Astrocyte of the cerebellum (primary cell): Measurements from ENCODE around the gene CHST13.

Experiments used
- DNase-seq: peaks from one replicate; pipeline ENCODE4 v3.0.0-alpha.2; 2011; ENCODE audit warnings: low read depth
- H3K4me3 ChIP-seq: 2 replicates; pipeline ENCODE4 v1.5.1; 2011; ENCODE audit warnings: mild to moderate bottlenecking, low read depth, low read length, moderate library complexity
- in situ Hi-C: cut with HindIII; loops from 2 replicates; pipeline ENCODE4 v1.10.0; 2017; ENCODE audit warnings: low sequenced_read_pairs
- TF ChIP-seq, protein P1 (sequence below): IDR thresholded peaks from 2 replicates; pipeline ENCODE4 v1.5.1; 2012; ENCODE audit warnings: low read length, low read depth, moderate library complexity, mild to moderate bottlenecking; ENCODE audit errors: missing control alignments

CHST13 gene

DNA sequence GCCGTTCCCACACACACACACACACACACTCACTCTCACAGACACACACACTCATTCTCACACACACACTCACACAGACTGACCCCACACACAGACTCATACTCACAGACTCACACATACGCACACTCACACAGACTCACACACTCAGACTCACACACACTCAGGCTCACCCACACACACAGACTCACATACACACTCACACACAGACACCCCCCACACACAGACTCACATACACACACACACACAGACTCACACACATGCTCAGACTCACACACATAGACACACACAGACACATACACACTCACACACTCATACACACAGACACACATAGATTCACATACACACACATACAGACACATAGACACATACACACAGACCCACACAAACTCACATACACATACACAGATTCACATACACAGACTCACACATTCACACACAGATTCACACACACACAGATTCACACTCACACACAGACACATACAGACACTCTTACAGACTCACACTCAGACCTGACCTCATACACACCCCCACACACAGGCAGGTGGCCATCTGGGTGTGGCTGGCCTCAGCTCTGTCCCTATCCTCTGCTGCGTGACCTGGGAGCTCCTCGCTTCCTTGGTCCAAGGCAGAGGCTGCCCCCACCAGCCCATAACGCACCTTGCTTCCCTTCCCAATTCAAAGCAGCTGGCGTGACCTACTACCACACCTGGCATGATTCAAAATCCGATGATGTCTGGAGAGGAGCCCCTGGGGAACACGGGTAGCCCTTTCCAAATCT, 32.9 kb downstream of the CHST13 start:
- TF ChIP-seq, protein P1, sequence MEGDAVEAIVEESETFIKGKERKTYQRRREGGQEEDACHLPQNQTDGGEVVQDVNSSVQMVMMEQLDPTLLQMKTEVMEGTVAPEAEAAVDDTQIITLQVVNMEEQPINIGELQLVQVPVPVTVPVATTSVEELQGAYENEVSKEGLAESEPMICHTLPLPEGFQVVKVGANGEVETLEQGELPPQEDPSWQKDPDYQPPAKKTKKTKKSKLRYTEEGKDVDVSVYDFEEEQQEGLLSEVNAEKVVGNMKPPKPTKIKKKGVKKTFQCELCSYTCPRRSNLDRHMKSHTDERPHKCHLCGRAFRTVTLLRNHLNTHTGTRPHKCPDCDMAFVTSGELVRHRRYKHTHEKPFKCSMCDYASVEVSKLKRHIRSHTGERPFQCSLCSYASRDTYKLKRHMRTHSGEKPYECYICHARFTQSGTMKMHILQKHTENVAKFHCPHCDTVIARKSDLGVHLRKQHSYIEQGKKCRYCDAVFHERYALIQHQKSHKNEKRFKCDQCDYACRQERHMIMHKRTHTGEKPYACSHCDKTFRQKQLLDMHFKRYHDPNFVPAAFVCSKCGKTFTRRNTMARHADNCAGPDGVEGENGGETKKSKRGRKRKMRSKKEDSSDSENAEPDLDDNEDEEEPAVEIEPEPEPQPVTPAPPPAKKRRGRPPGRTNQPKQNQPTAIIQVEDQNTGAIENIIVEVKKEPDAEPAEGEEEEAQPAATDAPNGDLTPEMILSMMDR, result no peak
- no peak for DNase-seq
- in situ Hi-C loops, result no loop called here
- H3K4me3 ChIP-seq, result no peak overlapping the region

DNA sequence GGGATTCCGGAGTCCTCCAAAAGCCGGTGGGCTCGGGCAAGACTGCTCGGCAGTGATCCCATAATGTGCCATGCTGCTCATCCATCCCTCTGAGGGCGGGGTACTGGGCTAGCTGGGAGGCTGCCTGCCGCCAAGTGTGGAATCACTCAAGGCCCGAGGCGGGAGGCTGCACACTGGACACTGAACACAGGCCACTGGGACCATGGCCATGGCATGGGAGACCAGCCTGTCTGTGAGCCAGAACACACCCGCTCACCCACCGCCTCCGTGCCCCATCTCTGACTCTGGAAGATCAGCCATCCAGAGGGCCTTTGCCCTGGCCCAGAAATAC, 33.4 kb downstream of the CHST13 start:
- no peak for DNase-seq
- H3K4me3 ChIP-seq, result no peak overlapping the region
- in situ Hi-C loops, result no loop called here
- TF ChIP-seq, protein P1, result no peak

DNA sequence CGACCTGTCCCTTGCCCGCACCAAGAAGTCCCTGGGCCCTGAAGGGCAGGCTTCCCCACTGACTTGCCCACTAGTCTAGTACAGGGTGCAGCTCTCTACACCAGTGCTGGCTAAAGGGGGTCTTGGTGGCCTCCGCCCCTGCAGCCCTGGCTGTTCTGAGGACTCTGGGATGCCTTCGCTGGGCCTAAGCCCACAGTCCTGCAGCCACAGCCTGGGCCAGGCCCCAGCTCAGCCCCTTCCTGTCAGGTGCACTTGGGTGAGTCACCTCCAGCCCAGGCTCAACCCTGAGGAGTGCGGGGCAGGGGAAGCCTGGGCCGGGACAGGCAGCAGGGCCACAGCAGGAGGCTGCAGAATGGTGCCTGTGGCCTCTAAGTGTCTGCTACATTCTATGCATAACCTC, 33.8 kb downstream of the CHST13 start:
- TF ChIP-seq, protein P1, result no peak
- H3K4me3 ChIP-seq, result no peak overlapping the region
- in situ Hi-C loops, result no loop called here
- no peak for DNase-seq

DNA sequence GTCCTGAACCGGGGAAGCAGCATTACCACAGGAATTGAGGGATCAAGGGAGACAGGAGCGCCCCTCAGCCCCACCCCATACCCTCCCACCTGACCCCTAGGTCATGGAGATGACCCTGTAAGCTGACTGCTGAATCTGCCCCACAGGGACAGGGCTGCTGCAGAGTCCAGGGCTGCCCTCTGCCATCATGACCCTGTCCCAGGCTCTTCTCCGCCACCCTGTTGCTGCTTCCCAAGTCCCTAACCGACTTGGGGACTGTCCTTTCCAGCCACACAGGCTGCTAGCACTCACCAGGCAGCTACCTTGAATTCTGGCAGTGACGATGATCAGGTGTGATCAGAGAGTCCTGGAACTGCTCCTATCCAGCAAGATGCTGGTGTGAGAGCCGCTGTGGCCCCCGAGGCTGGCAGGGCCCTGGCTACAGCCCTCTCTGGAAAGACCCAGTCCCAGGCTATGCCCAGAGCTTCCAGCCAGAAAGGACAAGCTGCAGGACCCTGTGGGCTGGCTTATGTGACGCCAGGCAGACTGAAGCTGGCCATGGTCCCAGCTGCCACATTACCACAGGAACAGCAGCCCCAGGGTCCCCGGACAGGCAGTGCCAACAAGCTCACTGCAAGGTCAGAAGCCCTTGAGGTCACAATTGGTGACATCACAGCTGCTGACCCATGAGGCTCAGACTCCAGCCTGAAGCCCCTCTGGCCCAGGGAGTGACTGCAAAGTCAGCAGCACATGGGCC, 34.5 kb downstream of the CHST13 start, which contains the start of gene C3orf22:
Gene C3orf22 (minus strand): TSS at position 597 of the 736 bp plus-strand sequence. CDS start 5,542 bp downstream, outside the sequence.
- DNase-seq, result no peak
- in situ Hi-C loops, result no loop called here
- no peak within 1 kb of the TSS for H3K4me3 ChIP-seq
- TF ChIP-seq, protein P1, result no peak

DNA sequence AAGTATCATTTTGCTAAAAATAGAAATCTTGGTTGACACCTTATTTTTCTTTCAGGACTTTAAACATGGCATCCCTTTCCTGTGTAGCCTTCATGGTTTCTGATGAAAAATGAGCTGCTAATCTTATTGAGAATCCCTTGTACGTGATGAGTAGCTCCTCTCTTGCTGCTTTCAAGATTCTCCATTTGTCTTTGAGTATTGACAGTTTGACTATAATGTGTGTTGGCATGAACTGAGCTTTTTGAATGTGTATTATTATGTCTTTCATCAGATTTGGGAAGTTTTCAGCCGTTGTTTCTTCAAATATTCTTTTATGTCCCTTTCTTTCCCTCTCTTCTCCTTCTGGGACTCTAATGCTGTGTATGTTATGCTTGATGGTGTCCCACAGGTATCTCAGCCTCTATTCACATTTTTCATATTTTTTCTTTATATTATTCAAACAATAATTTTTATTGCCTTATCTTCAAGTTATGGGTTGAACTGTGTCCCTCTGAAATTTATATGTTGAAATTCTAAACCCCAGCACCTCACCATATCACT, 38.9 kb downstream of the CHST13 start:
- H3K4me3 ChIP-seq, result no peak overlapping the region
- TF ChIP-seq, protein P1, result no peak
- in situ Hi-C loops, result no loop called here
- no peak for DNase-seq

DNA sequence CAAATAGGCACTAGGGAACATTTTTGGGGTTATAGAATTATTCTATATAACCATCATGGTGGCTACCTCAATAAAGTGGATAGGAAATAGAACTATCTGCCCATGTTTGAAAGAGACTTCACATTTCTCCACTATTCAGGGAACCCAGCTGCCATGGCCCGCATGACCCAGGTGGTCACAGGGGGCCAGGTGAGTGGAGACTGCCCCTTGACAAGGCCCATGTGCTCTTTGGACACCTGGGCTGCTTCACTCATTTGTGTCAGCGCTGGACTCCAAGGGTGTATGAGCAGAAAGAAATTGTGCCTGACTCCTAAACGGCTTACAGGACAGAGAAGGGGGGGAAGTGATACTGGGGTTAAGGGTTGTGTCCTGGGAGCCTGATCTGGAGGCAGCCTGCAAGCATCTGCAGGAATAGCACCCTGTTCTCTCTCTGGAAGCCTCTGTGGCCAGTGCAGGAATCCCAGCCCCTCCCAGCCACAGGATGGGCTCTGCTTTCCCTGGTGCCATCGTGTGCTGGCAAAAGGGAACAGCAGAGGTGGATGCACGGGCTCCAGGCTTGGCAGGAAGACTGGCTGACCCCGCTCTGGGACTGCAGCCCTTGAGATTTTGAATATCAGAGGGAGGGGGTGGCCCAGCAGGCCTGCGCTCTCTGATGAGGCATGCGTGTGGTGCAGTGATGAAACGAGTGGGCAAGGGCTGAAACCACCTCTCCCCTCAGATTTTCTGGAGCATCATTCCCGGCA, 43.9 kb downstream of the CHST13 start:
- DNase-seq, result no peak
- in situ Hi-C loops, result no loop called here
- TF ChIP-seq, protein P1, result no peak
- H3K4me3 ChIP-seq, result no peak overlapping the region
